DND-41 (cell line): ENCODE results near the gene SLX4IP.
A peak's percentile ranks its signal among the peaks of the same experiment; 100 is the strongest.

Experiments
- EZH2 ChIP-seq: IDR thresholded peaks from 3 replicates; pipeline ENCODE4 v1.6.1; 2012; ENCODE audit warnings: borderline replicate concordance, low read depth, mild to moderate bottlenecking, moderate library complexity, low read length, inconsistent platforms; ENCODE audit not compliant: severe bottlenecking
- TF ChIP-seq, protein P1 (sequence below): IDR thresholded peaks from 2 replicates; pipeline ENCODE4 v1.5.1; 2012; ENCODE audit warnings: borderline replicate concordance, low read length, moderate library complexity, mild to moderate bottlenecking; ENCODE audit not compliant: poor library complexity, severe bottlenecking; ENCODE audit errors: extremely low read depth

GRCh38 chr20:10553326-10553984 lies 118.3 kb downstream of the SLX4IP start:
- TF ChIP-seq EZH2 = no peak
- TF ChIP-seq, protein P1, sequence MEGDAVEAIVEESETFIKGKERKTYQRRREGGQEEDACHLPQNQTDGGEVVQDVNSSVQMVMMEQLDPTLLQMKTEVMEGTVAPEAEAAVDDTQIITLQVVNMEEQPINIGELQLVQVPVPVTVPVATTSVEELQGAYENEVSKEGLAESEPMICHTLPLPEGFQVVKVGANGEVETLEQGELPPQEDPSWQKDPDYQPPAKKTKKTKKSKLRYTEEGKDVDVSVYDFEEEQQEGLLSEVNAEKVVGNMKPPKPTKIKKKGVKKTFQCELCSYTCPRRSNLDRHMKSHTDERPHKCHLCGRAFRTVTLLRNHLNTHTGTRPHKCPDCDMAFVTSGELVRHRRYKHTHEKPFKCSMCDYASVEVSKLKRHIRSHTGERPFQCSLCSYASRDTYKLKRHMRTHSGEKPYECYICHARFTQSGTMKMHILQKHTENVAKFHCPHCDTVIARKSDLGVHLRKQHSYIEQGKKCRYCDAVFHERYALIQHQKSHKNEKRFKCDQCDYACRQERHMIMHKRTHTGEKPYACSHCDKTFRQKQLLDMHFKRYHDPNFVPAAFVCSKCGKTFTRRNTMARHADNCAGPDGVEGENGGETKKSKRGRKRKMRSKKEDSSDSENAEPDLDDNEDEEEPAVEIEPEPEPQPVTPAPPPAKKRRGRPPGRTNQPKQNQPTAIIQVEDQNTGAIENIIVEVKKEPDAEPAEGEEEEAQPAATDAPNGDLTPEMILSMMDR = peak; percentile 81
